GM10266 (cell line): ENCODE results near the gene VPS9D1.
A peak's percentile ranks its signal among the peaks of the same experiment; 100 is the strongest.
"Not testable (repeated sequence)": the region's sequence is repeated elsewhere in the genome, so short reads cannot be mapped to it uniquely, and the experiment has no call there.

Source experiments
- DNase-seq: peaks from one replicate; pipeline ENCODE4 v3.0.0; 2012; ENCODE audit errors: extremely low spot score
- TF ChIP-seq, protein P1 (sequence below): IDR thresholded peaks from 2 replicates; pipeline ENCODE4 v1.5.1; 2012; ENCODE audit warnings: mild to moderate bottlenecking, low read depth; ENCODE audit not compliant: control insufficient read depth, insufficient read depth; ENCODE audit errors: missing control alignments

The VPS9D1 gene

DNA sequence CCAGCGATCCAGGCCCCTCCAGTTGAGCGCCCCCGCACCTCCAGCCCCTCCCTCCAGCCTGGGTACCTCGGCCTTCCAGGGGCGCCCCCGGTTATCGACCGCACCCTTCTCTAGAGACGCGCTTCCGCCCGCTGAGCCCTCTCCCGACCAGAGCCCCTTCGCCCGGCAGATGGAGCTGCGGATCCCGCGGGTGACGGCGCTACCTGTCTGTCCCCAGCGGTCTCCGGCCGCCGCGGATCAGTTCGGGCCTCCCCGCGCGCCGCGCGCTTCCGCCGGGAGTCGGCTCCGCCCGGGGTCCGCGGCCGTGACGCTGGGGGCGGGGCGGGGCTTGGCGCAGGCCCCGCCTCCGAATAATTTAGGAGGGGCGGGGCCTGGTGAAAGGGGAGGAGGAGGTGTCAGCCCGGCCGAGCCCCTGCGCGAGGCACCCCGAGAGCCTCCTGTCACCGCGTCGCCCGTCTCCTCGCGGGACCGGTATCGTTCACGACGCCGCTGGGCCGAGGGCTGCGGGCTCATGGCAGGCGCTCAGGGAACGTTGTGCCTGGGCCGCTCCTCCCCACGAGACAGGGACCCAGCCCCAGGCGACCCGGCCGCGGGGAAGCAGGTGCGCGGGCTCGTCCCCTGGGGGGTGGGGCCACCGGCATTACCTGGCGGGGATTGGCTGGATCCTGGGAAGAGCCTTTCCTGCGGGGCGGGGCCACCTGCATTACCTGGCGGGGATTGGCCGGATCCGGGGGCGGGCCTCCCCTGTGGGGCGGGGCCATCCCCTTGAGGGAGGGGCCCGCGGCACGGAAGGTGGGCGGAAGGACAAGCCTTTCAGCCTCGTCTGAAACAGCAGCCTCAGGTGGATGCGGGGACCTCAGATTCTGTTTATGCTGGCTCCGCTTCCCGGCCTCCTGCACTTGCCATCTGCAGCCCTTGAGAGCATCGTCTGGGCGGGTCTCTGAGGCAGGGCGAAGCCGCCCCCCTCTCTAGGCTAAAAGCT is 19.0 kb downstream of the VPS9D1 start, which contains the start of gene SPATA2L:
Gene SPATA2L (minus strand): TSS at position 281 of the 982 bp plus-strand sequence. CDS start 473 bp downstream, outside the sequence.
- DNase-seq: peak; percentile 99
- TF ChIP-seq, protein P1, sequence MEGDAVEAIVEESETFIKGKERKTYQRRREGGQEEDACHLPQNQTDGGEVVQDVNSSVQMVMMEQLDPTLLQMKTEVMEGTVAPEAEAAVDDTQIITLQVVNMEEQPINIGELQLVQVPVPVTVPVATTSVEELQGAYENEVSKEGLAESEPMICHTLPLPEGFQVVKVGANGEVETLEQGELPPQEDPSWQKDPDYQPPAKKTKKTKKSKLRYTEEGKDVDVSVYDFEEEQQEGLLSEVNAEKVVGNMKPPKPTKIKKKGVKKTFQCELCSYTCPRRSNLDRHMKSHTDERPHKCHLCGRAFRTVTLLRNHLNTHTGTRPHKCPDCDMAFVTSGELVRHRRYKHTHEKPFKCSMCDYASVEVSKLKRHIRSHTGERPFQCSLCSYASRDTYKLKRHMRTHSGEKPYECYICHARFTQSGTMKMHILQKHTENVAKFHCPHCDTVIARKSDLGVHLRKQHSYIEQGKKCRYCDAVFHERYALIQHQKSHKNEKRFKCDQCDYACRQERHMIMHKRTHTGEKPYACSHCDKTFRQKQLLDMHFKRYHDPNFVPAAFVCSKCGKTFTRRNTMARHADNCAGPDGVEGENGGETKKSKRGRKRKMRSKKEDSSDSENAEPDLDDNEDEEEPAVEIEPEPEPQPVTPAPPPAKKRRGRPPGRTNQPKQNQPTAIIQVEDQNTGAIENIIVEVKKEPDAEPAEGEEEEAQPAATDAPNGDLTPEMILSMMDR: peak; percentile 56

DNA sequence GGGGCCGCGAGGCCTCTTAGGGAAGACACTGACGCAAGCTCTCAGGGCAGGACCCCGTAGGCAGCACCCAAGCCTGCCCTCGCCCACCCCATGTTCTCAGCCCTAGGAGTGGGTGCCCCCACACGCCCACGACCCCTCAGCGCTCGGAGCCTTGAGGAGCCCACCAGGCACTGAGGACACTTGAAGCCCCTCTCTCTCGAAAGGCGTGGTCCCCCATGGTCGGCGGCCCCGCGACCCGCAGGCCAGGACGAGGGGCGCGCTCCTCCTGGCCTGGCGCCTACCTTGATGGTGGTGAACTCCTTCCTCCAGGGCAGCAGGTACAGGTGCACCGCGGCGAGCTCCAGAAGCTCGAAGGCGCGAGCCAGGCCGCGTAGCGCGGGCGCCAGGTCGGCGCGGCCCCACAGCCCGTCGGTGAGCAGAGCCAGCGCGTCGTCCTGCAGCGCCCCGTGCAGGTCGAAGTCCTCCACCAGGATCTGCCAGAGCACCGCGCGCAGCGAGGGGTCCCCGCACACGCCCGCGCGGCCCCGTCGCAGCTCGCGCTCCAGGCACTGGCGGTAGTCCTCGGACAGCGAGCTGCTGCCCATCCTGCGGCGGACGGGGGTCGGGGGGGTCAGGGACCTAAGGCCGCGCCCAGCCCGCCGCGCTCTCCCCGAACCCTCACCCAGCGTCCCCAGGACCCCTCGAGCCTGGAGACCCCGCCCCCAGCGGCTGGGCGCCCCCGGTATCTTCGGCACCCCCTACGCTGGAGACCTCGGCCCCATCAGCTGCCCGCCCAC is 19.9 kb downstream of the VPS9D1 start:
- TF ChIP-seq, protein P1: peak; percentile 68
- DNase-seq: peak; percentile 77

DNA sequence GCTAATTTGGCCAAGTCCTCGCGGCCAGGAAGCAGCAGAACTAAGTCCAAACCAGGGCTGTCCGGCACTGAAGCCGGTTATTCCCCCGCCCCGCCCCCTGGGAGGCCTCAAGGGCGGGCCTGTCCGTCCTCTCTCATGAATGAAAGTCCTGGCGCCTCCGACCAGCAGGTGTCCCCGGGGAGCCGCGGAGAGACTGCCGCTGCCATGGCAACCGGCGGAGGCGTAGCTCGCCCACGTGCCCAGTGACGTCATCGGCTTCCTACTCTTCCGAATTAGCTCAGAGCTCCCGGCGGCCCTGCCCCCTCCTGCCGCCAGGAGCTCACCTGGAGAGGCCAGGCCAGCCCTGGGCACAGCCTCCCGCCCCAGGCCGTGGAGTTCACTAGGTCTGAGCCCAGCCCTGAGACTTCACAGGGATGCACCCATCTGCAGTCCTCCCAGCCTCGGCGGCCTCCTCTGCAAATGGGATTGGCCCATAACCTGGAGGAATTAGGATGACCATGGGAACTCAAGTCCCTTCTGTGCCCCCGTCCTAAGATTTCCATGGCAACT is 20.5 kb downstream of the VPS9D1 start:
- TF ChIP-seq, protein P1: peak; percentile 83
- peak; percentile 98 for DNase-seq

DNA sequence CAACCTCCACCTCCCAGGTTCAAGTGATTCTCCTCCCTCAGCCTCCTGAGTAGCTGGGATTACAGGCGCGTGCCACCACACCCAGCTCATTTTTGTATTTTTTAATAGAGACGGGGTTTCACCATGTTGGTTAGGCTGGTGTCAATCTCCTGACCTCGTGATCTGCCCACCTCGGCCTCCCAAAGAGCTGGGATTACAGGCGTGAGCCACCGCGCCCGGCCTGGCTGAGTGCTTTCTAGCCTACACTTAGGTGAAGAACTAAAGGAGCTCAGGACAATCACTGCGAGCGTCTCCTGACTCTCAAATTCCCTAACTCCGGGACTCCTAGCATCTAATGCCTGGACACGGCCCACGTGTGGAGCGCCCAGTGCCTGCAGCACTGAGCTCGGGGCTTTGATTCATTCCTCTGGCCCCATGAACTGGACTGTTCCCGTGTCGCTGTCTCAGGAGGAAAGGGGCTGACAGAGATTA is 21.0 kb downstream of the VPS9D1 start:
- not testable (repeated sequence) for DNase-seq

DNA sequence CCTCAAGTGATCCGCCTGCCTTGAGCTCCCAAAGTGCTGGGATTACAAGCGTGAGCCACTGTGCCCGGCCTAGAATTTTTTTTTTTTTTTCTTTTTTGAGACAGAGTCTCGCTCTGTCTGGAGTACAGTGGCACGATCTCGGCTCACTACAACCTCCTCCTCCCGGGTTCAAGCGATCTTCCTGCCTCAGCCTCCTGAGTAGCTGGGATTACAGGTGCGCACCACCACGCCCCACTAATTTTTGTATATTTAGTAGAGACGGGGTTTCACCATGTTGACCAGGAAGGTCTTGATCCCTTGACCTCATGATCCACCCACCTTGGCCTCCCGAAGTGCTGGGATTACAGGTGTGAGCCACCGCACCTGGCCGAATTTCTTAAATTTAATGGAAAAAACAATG is 22.0 kb downstream of the VPS9D1 start:
- DNase-seq: not testable (repeated sequence)

DNA sequence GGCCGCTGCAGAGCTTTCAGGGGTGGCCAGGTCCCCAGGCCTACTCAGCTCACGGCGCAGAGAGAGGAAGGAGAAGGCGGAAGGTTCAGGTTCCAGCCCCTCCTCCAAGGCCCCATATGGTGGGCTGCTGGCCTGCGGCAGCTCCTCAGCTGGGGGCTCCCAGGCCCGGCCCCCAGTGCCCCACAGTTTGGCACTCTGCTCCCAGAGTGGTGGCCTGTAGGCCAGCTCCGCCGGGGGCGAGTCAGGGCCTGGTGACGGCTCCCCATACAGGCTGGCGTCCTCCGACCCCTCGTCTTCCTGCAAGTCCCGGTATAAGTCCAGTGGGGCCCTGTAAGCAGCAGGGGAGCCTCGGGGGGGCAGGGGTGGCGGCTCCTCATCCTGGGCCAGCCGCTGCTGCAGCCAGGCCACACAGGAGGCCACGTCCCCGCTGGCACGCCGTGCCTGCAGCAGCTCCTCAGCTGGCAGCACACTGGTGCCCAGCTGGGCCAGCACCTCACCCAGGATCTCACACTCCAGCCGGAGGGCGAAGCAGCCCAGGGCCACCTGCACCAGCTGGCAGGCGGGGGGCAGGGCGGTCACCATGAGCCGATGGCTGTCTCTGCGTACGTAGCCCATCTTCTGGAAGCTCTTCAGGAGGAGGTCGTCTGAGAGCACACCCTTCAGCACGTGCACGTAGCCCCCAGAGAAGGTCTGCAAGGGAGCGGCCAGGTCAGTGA is 22.9 kb downstream of the VPS9D1 start:
- no peak for DNase-seq
- TF ChIP-seq, protein P1: no peak

DNA sequence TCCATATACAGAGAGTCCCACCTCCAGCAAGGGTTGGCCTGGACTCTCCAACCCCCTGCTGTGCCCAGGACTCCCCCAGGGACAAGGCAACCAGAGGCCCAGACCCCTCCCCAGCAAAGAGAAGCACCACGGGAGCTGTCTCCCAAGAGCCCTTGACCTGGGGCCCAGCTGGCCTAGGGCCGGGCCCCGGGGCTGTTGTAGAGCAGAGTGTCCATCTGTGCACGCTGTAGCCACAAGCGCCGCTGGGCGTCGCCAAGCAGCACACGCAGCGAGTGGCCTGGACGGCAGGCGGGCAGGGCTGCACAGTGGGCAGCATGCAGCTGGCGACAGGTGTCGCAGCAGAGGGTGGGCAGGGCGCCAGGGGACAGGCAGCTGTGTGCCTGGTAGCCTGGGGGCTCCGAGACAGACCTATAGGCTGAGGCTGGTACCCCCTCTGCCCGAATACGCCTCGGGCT is 23.5 kb downstream of the VPS9D1 start:
- TF ChIP-seq, protein P1: no peak
- DNase-seq: no peak
